Medulla oblongata (tissue), 1 donor: ENCODE data around the gene UXS1.
A peak's percentile ranks its signal among the peaks of the same experiment; 100 is the strongest.

Source experiments
- DNase-seq: peaks from one replicate; pipeline ENCODE4 v3.0.0-alpha.2; 2015; ENCODE audit errors: extremely low spot score

Gene UXS1

DNA sequence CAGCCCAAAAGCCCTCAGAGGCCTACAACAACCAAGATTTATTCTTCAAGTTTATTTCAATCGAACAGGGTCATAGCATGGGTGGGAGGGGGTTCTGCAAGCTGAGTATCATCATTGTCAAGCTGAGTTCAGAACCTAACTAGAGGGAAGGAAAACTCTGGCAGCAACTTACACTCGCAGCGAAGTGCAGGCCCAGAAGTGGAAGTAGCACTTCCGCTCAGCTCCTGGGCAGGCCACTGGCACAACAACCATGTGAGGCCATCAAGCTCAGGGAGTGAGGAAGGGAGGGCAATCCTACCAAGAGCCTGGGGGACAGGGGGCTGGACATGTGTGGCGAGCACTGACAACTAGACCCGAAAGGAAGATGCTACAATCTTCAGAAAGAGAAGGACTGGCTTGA is 4.8 kb downstream of the UXS1 start:
- DNase-seq = peak; percentile 60

DNA sequence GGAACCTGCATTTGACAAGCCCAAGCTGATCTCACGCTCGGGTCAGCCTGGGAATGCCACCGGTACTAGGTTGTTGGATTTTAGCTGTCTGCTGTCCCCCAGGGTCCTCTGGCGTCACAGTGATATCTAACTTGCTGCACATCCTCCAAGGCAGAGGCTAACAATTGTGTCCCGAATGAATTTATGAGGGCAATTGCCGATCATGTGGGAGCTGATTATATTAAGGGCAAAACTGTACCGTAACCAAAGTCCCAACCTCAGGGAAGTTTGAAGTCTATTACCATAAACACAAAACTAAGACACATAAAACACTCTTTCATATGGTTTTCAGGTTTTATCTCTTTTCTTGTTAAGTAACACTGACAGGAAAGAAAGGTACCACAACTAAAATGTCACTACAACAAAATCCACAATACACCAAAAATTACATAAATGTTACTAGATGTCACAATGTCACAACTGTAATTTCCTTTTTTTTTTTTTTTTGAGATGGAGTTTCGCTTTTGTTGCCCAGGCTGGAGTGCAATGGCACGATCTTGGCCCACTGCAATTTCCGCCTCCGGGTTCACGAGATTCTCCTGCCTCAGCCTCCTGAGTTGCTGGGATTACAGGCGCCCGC is 6.7 kb downstream of the UXS1 start:
- DNase-seq = no peak

DNA sequence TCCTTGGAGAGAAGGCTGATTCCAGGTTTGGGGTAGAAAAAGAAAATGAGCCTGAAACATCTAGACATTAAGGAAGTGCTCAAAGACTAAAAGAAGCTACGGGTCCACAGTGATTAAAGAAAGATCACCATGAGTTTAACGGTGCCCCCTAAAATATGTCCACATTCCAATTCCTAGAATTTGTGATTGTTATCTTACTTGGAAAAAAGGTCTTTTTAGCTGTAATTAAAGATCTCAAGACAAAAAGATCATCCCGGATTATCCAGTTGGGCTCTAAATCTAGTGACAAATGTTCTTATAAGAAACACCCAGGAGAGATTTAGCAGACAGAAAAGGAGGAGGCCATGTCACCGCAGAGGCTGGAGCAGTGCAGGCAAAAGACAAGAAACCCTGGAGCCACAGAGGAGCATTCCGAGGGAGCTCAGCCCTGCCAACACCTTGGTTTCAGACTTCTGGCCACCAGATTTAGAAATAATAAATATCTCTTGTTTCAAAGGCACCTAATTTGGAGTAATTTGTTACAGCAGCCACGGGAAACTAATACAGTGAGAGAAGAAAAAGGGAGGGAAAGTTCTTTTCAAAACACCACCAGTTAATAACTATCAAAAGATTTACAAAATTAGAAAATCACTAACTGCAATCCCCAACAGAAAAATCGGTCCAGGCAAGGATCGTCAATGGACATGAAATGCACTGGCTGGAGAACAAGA is 8.5 kb downstream of the UXS1 start:
- no peak for DNase-seq

DNA sequence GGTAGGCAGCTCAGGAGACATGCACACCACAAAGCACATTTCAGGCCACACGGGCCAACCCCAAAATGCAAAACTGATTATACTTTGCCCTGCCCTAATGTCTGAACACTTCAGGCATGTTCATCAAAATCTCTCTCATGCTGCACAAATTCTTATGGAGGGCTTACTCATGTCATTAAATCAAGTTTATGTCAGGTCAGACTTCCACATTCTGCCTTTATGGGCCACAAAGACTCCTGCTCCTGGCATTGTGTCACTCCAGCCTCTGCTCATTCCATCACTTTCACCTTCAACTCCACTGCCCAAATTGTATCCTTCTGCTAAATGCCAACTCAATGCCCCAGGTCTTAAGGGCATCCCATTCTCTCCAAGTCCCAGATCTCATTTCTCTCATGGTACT is 9.2 kb downstream of the UXS1 start:
- no peak for DNase-seq

DNA sequence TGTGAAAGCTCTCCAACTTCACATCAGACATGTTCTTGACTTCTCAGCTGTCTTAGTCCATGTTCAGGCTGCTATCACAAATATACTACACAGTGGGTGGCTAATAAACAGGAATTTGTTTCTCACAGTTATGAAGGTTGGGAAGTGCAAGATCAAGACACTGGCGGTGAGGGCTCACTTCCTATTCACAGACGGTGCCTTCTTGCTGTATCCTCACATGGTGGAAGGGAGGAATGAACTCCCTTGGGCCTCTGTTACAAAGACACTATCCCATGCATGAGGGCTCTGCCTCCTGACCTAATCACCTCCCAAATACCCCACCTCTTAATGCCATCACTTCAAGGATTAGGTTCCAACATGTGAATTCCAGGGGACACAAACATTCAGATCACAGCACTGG is 9.7 kb downstream of the UXS1 start:
- no peak for DNase-seq

DNA sequence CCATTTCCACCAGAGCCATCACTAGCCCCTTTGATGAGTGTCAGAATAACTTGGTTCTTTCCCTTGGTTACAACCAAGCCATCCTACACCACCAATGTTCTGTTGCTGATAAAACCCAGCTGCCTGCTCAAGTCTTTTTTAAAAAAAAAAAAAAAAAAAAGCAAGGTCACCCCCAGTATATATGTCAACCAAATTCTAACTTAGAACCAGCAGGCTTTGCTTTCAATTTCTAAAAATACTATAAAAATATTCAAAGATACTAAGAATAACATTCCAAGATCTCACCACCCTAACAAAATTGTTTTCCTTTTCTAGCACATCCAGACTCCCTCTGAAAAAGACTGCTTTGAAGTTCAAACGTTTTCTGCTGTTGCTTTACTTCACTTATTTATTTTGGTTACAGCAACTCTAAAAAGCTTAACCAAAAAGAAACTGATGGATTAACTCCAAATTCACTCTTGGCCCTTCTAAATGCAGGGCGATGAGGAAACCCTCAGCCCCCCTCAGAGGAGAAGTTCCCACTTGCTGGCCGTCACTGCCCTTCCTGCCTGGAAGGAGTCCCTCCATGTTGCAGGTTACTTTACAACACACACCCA is 10.9 kb downstream of the UXS1 start:
- DNase-seq = no peak

DNA sequence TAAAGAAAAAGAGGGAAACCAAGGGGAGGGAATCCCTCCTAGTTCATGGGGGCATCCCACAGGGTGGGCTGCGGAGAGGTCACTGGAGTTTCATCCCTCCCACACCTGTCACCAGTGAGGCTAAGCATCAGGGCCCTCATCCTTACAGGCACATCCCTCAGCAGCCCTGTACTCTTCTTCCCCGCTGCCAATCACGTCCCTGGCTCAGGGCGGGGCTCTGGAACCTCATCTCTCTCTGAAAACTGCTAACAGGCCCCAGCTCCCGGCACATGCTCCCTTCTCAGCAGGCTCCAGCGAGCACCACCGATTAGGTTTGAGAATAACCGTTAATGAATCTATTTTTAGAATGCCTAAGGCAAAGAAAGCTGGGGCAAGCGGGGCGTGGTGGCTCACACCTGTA is 13.0 kb downstream of the UXS1 start:
- no peak for DNase-seq

DNA sequence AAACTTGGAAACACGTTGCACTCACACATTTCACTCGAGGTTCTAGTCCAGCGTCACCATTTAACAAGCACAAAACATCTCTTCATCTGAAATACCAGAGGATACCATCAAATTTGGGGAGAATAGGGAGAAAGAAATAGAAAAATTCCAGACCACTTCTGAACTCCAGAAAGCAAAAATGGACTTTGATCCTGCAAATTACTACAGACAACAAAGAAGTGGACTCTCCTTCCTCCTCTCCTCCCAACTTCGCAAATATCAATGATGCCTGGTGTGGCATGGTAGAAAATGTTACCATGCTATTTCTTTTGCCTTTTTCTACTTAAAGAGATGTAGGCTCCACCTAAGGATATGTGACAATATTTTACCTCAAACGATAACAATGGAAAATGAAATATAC is 13.5 kb downstream of the UXS1 start:
- DNase-seq = no peak

DNA sequence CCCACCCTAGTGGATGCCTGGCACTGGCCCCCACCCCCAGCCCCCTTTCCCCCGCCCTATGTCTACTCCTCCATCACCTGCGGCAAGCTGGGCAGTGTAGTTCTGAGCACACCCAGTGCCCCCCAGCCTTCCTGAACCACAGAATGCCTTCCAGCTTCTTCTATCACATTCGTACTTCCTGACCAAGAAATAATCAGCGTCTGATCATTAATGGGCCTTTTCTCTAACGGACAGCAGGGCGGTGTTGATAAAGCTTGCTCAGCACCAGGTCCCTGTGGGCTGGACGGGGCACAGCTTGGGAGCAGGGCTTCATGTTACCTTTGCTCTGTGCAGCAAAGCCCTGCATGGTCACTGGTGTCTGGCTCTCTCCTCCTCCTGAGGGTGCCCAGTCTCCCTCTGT is 15.4 kb downstream of the UXS1 start:
- DNase-seq = no peak

DNA sequence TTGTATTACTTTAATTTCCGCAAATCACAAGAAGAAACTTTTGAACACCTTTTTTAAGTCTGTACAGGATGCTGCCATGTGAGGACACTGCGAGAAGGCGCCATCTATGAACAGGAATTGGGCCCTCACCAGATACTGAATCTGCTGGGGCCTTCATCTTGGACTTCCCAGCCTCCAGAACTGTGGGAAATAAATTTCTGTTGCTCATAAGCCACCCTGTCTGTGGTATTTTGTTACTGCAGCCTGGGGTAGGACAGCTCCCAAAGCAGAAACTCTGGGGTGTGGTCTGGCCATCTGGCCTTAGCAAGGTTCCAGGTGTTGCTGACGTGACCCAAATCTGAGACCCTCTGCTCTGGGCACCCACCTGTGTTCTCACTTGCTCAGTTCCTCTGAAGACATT is 16.5 kb downstream of the UXS1 start:
- no peak for DNase-seq

DNA sequence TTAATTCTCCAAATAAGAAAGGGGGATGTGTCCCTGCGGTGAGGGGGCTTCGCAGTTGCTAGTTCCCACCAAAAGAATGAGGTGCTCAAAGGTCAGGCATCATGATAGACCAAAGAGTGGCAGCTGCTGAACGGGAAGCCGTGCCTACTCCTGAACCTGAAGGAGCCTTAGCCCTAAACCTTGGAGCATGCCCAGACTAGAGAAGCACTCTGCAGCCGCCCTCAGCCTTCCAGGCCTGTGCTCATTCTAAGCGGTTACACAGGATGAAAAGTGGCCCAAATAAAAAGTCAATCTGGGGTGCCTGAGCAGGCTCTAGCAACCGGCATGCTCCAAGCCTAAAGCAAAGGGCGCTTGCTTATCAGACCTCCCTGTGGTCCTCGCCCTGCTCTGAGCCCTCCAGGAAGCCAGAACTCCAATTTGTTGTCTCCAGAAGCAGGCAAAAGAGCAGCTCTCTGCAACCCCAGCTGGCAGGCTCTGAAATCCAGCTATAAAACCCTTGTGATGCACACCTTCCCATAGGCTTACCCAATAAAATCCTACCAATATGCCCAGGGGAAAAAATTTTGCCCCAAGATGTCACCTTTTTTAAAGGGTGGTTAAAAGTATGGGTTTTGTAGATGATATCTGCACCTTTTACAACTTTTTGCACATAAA is 17.5 kb downstream of the UXS1 start:
- no peak for DNase-seq

DNA sequence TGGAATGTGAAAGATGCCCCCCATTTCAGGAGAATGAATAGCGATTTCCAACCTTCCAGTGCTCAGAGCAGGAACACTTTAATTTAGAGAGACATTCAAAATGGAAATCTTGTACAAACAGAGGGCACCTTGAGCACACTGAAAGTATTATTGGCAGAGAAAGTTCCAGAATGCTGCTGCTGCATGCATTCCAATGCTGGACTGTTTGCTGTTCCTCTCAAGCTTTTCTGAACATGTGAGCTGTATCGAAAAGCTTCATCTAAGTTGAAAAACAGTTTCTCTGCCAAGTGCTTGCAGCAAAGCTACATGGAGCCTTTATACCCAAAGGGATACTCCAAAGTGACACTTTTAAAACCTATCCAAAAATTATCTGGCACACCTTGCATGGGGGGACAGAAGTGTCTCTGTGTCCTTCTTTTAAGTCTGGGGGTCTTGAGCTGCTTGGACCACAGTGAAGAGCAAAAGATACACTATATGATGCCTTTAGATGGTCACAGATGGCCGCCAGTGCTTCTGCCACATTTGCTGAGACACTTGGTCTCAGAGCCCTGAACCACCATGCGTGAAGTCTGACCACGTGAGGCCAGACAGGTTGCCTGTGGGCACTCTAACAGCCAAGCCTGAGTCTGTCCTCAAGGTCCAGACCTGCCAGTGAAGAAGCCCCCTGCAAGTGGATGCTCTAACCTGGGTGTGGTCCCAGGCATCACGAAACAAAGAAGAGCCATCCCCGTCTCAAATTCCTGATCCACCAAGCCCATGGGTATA is 18.8 kb downstream of the UXS1 start:
- no peak for DNase-seq

DNA sequence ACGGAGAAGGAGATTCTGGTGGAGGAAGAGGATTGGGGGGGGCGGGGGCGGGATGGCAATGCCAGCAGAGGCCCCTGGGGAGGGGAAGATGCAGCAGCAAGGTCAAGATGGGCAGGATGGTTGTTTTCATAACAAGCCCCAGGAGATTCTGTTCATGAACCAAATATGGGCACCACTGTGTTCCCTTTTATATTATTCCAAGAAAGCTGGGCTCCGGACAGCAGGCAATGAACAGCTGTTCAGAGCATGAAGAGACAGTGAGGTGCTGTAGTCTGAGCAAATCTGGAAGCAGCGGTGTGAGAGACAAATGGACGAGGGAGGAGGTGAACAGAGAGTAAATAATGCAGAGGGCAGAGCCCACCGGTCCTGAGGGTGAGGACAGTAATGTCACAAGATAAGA is 20.0 kb downstream of the UXS1 start:
- no peak for DNase-seq

DNA sequence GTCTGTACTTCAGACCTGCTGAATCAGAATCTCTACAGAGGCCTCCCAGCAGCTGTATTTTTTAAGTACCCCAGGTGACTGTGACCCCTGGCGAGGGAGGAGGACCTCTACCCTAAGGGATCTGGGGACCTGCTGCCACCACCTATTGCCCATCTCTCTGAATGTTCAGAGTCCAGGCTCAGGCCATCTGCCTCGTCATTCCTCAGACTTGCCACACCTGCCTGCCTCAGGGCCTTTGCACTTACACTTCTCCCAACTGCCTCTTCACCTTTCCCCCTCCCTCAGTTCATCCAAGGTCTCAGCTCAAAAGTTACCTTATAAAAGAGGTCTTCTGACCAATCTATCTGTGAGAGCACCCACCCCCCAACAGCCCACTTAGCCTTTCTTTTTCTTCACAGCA is 21.5 kb downstream of the UXS1 start:
- DNase-seq = no peak

DNA sequence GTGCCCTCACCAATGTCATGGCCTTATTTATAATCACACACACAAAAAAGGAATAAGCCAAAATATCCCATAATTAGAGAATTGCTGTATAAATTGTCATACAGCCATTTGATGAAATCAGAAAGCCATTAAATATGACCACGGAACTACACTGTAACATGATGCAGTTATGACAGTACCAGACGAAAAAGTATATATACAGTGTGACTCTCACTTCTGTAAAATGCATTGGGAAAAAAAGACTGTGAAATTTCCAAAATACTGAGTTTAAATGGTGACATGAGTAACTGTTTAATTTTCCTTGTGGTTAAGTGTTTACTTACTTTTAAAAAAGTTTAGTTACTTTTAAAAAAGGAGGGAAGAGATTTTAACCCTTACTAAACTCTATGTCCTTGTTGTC is 25.4 kb downstream of the UXS1 start:
- DNase-seq = no peak

DNA sequence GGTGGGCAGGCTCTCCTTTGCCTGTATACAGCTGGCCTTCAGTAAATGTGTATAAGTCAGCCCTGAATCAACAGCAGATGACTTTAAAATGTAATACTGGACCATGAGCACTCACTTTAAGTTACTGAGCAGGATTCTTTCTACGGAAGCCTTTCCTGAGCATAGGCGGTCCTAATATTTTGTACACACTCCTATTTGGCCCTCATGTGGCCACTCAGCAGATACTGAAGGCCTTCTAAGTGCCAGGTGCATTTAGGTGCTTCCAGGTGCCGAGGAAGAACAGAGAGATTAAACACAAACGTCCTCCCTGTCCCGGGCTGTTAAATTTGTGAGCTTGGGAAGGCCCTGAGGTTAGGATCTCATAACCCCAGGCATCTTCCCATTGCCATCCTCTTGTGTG is 27.0 kb downstream of the UXS1 start:
- DNase-seq = no peak

DNA sequence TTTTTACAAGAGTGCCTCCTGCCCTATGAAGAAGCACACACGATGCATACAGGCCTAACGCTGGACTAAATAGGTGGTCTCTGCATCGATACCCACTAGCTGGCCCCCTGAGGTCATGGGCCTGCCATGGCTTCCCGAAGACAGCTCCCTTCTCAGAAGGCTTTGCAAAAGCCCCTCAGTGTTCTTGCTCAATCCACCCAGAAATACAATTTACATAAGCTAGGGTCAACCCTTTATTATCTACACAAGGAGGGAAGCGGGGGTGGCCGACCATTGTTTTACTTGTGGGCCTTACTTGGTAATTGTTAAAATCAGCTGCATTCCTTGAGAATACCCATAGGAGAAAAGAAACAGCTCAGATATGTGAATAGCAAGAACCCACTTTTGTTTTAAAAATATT is 28.5 kb downstream of the UXS1 start:
- DNase-seq = no peak

DNA sequence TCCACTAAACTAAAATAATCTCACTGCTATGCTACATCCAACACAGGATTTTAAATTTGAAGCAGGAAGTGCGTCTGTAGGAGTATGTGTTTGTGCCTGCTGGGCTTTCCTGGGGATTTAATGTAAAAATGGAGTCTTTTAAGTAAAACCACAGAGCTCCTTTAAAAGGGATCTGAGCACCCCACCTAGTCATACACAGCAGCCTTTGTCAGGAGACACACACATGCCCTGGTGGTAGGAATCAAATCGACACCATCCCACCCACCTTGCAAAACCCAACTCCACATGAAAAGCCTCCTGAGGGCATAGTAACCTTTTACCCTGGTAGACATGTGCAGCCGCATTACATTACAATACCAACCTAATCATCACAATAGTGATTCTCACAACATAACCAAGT is 29.1 kb downstream of the UXS1 start:
- no peak for DNase-seq

DNA sequence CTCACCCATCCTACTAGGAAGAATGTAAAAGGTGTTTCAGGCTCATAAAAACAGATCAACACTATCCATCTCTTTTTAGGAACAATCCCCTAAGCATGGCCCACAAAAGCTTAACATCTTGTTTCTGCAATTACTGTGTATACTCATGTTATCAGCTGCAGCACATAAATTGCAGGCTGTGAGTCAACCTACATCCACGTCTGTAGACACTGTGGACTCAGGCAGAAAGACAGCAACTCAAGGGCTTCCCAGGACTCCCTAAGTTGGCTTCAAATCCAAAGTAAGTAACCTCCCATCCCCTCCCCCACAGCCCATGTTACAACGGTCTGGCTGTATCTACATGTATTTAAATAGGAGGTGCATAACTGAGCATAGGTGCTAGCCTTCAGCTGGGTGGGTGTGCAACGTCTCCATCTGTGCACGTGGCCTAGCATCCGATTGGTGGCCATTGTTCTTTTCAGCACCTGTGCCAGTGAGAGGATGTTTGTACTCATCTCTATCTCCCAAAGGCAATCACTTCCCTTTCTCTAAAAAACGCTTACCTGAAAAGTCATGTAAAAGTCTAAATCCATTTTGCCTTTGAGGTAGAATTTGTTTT is 30.1 kb downstream of the UXS1 start:
- DNase-seq = no peak

DNA sequence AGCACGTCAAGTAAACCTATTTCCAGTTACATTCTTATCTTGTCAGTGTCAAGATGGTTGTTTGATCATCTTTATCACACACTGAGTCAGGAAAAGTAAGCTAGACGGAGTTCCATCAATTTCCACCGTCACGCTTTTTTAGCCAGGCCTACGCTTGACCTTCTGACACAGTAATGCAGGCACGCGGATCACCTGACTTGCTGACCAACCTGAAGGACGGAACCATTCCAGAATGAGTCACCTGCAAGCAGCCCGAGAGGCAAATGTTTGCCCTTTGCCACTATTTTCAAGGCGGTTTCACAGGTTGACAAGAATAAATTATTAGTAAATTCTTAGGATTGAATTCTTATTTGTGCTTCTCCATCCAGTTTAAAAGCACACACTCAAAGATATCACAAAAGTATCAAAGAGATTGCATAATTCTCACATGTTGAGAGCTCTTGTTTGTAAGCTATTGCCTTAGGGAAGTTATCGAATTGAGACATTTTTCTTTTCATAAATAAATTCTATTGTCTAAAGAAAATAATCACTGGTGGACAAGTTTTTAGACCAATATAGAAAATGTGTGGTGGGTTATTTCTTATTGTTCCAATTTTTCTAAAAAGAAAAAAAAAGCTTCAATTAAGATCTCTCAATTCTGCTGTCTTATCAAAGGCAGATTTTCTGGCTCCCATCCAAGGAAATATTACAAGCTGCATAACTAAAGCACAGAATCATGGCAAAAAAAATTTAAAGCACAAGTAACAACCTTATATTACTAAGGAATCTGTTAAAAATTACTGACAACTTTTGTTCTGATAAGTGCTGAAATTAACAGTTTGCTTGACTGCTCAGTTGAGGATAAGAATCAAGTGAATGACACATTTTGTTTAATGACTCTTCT is 31.9 kb downstream of the UXS1 start:
- DNase-seq = no peak

DNA sequence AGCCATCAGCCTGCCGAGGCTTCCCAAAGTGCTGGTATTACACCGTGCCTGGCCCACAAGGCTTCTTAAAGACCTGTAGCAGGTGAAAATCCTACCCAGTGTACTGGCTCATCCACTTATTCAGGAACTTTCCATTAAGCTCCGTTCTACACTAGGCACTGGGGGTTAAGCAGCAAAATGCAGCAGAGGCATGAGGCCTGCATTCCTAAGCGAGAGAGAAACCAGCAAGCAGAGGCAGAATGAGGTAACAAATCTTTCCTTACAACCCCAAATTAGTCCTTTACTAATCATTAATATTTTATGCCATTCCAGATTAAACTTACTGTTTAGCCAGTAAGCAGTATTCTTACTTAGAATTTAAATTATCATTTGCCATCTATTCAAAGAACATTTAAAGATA is 32.8 kb downstream of the UXS1 start:
- DNase-seq = no peak
